Hematopoietic multipotent progenitor cell (in vitro differentiated cells): ENCODE data around the gene DNAJB13. TPM values are rescaled to one million over a fixed set of nuclear protein-coding genes. Genes with fewer than 3 reads are reported as not detected.

Source experiments
- DNase-seq, 3 donors: peaks; one replicate each; pipeline ENCODE4 v3.0.0-alpha.2; 2011 to 2015; ENCODE audit warnings: low read depth in 2 of 3, low spot score in 2 of 3
- total RNA-seq: library from RNA; depleted of rRNA; stranded (reverse); fragments of >200 nt; gene quantifications from one replicate; pipeline ENCODE4 v1.2.3, GENCODE V29; 2012

DNAJB13 gene
- total RNA-seq, 1 donor: under 0.01 TPM

- DNase-seq: no peak
Measured at GRCh38 chr11:73949246-73949645, 1.6 kb upstream of the DNAJB13 start.

DNA sequence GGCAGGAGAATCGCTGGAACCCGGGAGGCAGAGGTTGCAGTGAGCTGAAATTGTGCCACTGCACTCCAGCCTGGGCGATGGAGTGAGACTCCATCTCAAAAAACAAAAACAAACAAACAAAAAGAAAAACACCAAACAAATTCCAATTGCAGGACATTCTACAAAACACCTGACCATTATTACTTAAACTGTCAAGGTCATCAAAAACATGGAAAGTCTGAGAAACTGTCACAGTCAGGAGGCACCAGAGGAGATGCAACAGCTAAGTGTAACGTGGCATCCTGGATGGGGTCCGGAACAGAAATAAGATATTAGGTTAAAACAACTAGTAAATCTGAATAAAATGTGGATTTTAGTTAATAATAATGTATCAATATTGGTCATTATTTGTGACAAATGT, 914 bp upstream of the DNAJB13 start:
- no peak for DNase-seq

DNA sequence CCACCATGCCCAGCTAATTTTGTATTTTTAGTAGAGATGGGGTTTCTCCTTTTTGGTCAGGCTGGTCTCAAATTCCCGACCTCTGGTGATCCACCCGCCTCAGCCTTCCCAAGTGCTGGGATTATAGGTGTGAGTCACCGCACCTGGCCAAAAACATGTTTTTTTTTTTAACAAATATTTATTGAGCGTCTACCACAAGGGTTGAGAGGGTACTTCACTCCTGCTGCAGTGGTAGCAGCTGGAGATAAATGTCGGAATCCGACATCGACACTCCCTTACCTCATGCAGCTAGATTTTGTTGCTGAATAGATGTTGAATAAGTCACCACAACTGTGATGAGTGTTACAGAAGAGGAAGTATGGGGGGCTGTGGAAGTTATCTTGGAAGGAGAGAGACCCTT, 971 bp downstream of the DNAJB13 start:
- no peak for DNase-seq

GRCh38 chr11:73956876-73957653, 6.2 kb downstream of the DNAJB13 start:
- DNase-seq: no peak

DNA sequence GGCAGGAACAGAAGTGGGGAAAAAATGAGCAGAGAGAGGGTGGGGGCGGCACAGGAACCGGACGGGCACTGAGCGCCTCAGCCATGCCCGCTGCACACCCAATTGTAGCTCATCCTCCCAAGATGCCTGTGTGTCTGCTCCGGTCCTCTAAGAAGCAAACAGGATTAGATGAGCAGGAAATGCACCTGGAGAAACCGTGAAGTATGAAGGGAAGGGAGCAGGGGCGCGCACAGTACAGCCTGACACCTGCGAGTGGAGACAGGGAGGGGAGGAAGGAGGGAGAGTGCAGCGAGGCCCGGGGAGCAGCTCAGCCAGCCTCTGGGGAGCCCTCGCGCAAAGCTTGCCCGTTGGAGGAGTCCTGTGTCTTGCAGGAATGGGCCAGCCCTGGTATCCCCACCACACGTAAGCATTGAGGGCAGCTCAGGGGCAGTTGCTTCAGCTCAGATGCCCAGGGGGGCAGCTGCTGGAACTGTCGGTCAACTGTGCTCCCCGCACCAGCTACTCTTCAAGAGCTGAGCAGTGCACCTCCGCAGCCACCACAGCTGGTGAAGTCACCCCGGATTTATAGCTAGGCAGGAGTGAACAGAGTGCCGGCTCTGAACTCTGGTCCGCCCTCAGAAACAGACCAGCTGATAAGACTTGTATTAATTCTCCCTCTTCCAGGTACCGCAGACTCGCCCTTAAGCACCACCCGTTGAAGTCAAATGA, 7.0 kb downstream of the DNAJB13 start:
- no peak for DNase-seq

DNA sequence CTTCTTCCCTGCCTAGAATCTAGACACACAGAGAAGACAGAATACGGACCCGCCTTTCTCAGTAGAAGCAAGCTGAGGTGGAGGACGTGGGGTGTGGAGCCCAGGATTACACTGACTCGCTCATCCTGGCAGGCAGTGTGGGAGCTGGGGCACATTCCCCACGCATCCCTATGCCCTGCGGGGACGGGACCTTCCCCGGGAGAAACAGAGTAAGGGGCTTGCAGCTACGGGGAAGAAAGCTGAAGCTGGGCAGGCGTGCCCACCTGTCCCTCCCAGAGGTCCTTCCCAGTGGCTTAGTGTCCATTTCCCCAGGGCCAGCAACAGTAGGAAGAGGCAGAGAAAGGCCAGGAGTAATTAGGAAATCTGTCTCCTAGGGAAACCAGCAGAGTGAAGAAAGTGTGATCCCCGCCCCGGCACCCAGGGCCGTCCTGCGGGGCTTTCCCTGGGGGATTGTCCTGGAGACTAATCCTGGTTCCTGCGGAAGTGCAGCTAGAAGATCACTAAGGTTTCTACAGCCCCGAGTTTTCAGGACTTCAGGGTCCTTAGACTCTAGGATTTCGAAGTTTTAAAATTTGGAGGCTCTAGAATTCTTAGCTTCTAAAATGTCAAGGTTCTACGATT, 7.8 kb downstream of the DNAJB13 start:
- DNase-seq: no peak

DNA sequence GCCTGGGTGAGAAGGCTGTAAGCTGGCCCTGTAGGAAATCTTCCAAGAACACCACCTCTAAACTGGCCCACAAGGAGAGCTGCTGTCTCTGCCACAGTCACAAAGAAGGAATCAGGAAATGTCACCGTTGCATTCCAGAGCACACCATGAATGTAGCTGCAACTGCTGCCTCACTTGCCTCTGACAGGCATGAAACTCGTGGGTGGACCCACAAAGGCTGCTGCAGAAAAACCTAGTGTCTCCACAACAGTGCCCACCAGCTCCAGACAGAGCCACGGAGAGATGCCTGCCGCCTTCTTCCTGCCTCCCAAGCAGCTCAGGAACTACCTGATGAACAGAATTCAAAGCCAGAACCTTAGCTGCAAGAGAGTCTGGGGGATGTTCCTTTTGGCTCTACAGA, 10.5 kb downstream of the DNAJB13 start:
- no peak for DNase-seq

DNA sequence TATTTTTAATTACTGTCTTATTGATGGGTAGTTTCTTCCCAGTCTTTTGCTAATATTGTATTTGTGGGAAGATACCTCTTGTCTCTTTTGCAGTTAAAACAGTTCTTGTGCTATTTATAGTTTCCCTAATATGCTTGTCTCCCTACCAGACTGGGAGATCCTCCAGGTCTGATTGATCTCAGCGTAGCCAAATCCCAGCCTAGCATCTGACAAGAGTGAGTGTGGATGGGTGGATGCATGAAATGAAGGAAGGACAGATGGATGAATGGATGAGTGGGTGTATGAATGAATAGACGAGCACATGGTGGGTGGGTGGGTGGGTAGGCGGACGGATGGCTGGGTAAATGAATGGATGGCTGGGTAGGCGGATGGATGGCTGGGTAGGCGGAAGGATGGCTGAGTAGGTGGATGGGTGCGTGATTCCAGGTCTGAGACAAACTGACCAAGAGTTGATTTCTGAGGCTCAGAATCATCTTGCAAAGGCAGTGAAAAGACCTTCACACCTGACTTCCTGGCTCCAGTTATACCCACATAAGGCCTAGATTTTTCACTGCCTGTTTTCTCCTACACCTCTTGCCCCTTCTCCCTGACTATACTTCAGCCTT, 11.4 kb downstream of the DNAJB13 start:
- no peak for DNase-seq

DNA sequence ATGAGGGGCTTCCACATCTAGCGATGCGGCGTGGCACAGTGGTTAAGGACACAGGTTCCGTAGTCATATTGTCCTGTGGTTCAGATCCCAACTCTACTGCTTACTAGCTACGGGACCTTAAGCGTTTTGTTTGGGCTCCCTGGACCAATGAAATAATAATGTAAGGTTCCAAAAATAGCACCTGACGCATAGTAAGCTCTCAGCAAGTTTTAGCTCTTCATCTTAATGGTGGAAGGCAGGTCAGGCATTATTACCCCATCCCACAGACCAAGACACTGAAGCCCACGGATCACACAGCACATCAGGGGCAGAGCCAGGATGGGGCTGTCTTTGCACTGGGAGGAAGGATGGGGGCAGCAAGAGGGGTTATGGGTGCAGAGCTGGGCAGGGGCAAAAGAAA, 13.0 kb downstream of the DNAJB13 start:
- no peak for DNase-seq

DNA sequence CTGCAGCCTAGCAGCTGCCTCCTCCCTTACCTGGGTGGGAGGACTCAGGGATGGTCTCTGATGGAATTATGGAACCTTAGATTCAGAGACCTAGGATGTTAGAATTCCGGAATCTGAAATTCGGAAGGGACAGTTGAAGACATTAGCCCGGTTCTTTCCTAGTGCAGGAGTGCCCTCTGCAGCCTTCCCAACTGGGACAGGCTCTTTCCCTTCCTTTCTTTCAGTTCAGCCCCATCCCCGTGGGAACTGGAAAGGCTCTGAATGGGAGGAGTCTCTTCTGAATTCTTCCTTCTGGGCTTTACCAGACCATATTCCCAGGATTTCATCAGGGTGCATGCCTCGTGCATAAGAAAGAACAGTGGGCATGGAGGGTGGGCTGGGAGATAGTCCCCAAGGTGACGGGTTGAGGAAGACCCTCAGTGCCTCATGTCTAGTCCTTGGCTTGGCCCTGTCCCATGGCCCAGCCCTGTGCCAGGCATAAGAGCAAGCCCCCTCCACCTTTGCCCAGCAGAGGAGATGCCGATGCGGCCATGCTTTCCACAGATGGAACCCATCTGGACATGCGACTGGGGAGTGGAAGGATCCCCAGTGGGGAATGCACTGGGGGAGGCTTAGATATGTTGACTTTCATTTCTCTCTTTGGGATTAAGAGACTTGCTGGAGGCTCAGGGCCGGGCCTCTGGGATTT, 14.4 kb downstream of the DNAJB13 start:
- DNase-seq: no peak

DNA sequence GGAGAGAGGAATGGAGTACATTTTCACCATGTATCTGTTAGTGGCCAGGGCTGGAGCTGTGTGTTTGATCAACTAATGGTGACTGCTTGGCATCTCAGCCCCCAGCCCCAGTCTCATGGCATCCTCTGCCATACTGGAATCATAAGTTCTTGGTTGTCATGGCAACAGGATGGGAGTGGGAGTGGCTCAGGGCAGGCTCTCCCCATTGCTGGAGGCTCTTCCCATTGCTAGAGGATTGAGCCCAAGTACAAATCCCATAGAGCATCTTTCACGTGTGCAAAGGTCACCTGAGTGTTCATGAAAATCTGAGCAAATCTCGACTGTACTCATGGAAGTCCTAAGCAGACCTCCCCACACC, 14.9 kb downstream of the DNAJB13 start:
- DNase-seq: no peak

GRCh38 chr11:73968356-73968966, 17.6 kb downstream of the DNAJB13 start:
- DNase-seq: no peak

DNA sequence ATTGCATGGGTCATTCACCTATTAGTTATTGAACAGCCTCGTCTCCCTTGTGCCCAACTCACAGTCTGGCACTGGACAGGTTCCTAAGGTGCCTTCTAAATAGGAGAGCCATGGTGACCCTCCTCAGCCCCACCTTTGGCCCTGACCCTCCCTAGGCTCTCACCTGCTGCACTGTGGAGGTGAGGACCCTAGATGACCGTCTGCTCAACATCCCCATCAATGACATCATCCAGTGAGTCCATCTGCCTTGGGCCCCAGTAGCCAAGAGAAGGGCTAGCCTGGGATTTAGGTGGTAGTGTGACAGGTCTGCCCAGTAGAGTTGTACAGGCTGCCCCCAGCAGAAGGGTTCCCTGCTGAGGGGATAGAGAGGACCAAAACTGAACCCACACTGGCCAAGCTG, 18.3 kb downstream of the DNAJB13 start:
- DNase-seq: no peak

- DNase-seq: peak in 1 of 3 donors; percentile 44
Measured at GRCh38 chr11:73969991-73970800, 19.4 kb downstream of the DNAJB13 start.

DNA sequence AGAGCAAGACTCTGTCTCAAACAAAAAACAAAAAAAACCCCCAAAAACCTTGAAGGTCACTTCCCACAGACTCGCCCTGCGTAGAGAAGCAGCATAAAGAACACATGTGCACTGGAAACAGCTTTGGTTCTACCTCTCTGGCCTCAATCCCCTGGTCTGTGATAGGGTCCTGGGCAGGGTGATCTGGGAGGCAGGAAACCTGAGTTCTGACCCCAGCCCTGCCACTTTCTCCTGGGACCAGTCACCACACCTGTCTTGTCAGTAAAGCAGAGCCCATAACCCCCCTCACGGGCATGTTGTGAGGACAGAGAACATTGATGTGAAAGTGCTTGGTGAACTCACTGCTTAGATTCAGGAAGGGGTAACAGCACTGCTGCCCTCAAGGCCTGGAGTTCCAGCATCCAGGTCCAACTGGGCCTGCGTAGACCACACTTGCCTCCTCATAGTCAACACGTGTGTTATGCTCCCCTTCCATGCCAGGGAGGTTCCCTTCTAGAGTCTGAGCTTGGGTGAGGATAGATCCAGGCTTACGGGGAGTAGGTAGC, 20.4 kb downstream of the DNAJB13 start:
- DNase-seq: no peak

DNA sequence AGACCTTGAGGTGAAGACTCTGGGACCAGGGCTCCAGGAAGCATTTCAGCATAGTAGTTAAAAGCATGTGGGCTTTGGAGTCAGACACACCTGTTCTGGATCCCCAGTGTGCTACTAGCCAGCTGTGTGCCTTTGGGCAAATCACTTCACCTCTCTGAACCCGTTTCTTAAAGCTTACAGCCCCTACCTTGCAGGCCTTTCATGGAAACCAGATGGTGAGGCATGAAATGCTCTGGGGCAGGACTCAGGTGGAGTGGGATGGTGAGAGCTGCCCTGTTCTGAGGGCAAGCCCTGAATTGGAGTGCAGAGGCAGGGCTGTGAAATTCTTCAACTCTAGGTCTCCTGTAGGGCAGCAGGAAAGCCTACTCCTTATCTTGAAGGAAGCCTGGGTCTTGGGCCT, 21.4 kb downstream of the DNAJB13 start:
- DNase-seq: no peak

DNA sequence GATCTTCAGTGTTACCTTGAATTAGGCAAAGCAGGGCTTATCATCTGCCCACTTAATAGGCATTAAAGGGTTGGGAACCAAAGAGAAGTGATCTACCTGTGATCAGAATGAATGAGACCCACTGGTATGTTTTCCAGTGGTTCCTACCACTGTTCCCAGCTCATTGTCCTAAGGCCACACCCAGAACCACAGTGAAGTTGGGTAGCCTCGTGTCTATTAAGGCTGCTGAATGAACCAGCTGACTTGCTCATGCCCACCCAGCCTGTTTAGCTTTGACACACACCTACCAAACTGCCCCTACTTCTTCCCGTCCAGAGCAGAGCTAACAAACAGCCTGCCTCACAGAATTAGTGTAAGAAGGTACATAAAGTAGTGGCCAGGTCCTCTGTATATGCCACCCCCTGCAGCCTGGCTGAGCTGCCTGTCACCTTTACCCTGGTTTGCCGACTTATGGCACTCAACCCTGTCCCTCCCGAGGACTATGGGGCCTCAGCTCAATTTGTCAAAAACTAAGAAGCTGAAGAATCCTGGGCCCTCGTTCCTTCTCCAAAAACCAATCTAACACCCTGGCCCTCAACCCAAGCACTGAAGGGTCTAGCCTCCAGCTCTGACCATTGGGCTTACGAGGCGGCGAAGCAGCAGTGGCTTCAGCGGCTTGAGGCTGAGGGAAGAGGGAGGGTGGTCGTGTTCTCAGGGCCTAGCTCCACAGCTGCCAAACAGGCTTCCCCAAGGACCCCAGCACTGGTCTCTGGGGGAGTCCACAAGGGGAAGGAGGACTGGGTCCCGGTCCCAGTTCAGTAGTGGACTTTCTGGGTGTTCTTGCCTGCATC, 22.0 kb downstream of the DNAJB13 start:
- DNase-seq: no peak

- DNase-seq: no peak
Measured at GRCh38 chr11:73974604-73975478, 24.0 kb downstream of the DNAJB13 start.
